ENCODE results near the gene SMIM5. TPM values are rescaled to one million over a fixed set of nuclear protein-coding genes. Genes with fewer than 3 reads are reported as not detected.
A peak's percentile ranks its signal among the peaks of the same experiment; 100 is the strongest.

The SMIM5 gene
- total RNA-seq, 1 donor from 2014 or later, result 2.2 TPM

DNA sequence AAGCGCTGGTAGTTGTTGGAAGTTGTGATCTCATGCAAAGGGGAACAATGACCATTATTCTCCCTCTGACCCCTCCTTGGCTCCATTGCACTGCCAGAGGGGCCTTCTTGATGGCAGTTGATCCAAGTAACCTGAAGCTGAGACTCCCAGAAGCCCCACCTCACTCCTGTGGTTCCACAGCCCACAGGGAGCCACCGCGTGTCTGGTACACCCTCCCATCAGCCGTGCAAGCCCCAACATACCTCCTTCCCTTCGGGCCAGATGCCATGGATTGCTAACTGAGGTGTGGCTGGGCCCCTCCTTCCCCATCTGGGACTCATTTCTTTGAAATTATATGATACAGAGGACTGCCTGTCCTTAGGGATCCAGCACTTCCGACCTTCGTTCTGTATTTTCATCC, 51.7 kb downstream of the SMIM5 start:
- Histone ChIP-seq H3K4me1 (peaks cover 70% of the 10 kb centered on the region), H3K36me3 (peaks cover 0 to 3% of the 10 kb centered on the region in 2 donors), H3K27me3 (no peaks in the 10 kb centered on the region), H3K9me3 (no peaks in the 10 kb centered on the region), H3K4me3 (no peak overlapping the region), H3K27ac (peak overlapping the region; percentile 72)
- intact Hi-C loops (cut with DNase I), result no loop called here
- DNase-seq (ENCODE audit: extremely low spot score in 2 of 2), result peak in 1 of 2 donors; percentile 90
- peak in 1 of 2 donors; percentile 15 for TF ChIP-seq POLR2AphosphoS5 (IDR thresholded peaks at IDR 0.05; ENCODE audit: insufficient read depth in 1 of 2, low read depth in 1 of 2)
- TF ChIP-seq, protein P1, sequence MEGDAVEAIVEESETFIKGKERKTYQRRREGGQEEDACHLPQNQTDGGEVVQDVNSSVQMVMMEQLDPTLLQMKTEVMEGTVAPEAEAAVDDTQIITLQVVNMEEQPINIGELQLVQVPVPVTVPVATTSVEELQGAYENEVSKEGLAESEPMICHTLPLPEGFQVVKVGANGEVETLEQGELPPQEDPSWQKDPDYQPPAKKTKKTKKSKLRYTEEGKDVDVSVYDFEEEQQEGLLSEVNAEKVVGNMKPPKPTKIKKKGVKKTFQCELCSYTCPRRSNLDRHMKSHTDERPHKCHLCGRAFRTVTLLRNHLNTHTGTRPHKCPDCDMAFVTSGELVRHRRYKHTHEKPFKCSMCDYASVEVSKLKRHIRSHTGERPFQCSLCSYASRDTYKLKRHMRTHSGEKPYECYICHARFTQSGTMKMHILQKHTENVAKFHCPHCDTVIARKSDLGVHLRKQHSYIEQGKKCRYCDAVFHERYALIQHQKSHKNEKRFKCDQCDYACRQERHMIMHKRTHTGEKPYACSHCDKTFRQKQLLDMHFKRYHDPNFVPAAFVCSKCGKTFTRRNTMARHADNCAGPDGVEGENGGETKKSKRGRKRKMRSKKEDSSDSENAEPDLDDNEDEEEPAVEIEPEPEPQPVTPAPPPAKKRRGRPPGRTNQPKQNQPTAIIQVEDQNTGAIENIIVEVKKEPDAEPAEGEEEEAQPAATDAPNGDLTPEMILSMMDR (IDR thresholded peaks at IDR 0.05), result no peak

- TF ChIP-seq, protein P1 (IDR thresholded peaks at IDR 0.05), result no peak
- intact Hi-C loops (cut with DNase I), result no loop called here
- DNase-seq (ENCODE audit: extremely low spot score in 2 of 2), result no peak
- Histone ChIP-seq H3K4me1 (peaks cover 76% of the 10 kb centered on the region), H3K4me3 (no peak overlapping the region), H3K27ac (peak overlapping the region; percentile 72), H3K9me3 (no peaks in the 10 kb centered on the region), H3K36me3 (no peaks in the 10 kb centered on the region), H3K27me3 (no peaks in the 10 kb centered on the region)
Observed at GRCh38 chr17:75685499-75685898, 52.3 kb downstream of the SMIM5 start.

DNA sequence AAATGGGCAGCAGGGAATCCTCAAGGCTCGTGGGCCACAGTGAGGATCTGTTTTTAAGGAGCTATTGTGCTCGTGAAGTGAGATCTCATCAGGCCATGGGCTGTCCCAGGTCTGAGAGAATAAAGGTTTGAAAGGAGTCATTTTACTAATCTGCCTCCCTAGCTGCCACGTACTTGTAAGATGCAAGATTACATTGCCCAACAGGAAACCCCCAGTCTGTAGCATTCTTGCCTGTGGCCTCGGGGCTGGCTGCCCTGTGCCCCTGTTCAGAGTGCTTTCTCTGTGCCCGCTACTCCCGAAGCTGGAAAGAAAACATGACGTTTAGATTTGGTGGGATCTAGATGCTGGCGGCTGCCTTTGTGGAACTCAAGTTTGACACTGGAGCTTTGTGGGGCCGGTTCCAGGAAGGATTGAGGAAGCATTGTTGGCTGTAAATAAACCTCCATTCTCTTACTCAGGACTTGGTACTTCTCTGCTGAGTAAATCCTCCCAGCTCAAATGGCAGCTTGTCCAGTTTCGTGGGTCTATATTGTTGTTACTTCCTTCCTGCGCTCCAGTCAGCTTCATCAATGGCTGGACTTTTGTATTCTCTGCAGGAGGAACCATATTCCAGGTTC, 55.1 kb downstream of the SMIM5 start:
- intact Hi-C loops (cut with DNase I), result no loop called here
- no peaks in the 10 kb centered on the region for H3K27me3 ChIP-seq
- no peaks in the 10 kb centered on the region for H3K36me3 ChIP-seq
- H3K9me3 ChIP-seq, result no peaks in the 10 kb centered on the region
- TF ChIP-seq, protein P1 (IDR thresholded peaks at IDR 0.05), result no peak
- TF ChIP-seq POLR2AphosphoS5 (IDR thresholded peaks at IDR 0.05; ENCODE audit: insufficient read depth in 1 of 2, low read depth in 1 of 2) (no peak), POLR2A (IDR thresholded peaks at IDR 0.05) (no peak)
- peak overlapping the region; percentile 72 for H3K27ac ChIP-seq
- peak overlapping the region in 1 of 2 donors; percentile 3 for H3K4me3 ChIP-seq
- H3K4me1 ChIP-seq, result peaks cover 98% of the 10 kb centered on the region
- DNase-seq (ENCODE audit: extremely low spot score in 2 of 2), result no peak

GRCh38 chr17:75689441-75689873, 56.2 kb downstream of the SMIM5 start:
- Histone ChIP-seq H3K27ac (peak overlapping the region; percentile 72), H3K9me3 (no peaks in the 10 kb centered on the region), H3K4me1 (peaks cover 98% of the 10 kb centered on the region), H3K27me3 (no peaks in the 10 kb centered on the region), H3K36me3 (no peaks in the 10 kb centered on the region), H3K4me3 (no peak overlapping the region)
- no peak for TF ChIP-seq POLR2A (IDR thresholded peaks at IDR 0.05)
- peak in 1 of 2 donors; percentile 33 for TF ChIP-seq POLR2AphosphoS5 (IDR thresholded peaks at IDR 0.05; ENCODE audit: insufficient read depth in 1 of 2, low read depth in 1 of 2)
- intact Hi-C loops (cut with DNase I), result no loop called here
- DNase-seq (ENCODE audit: extremely low spot score in 2 of 2), result peak in 1 of 2 donors; percentile 85

Other genes with a start within 250 kb of the SMIM5 start
- gene GRB2, start 227.8 kb upstream of the SMIM5 start, total RNA-seq, result 71.9 TPM
- 43.2 TPM for gene TMEM94, start 176.8 kb upstream of the SMIM5 start, total RNA-seq
- gene CASKIN2, start 117.9 kb upstream of the SMIM5 start, total RNA-seq, result 19.9 TPM
- 30.9 TPM for gene TSEN54, start 116.9 kb upstream of the SMIM5 start, total RNA-seq
- gene LLGL2, start 107.7 kb upstream of the SMIM5 start, total RNA-seq, result 44.9 TPM
- gene MYO15B, start 45.6 kb upstream of the SMIM5 start, total RNA-seq, result 160 TPM
- 44.0 TPM for gene RECQL5, start 33.7 kb downstream of the SMIM5 start, total RNA-seq
- gene SAP30BP, start 33.9 kb downstream of the SMIM5 start, total RNA-seq, result 79.1 TPM
- gene ITGB4, start 88.0 kb downstream of the SMIM5 start, total RNA-seq, result 169 TPM
- 18.4 TPM for gene GALK1, start 131.8 kb downstream of the SMIM5 start, total RNA-seq
- 35.1 TPM for gene UNK, start 151.4 kb downstream of the SMIM5 start, total RNA-seq
- gene UNC13D, start 211.0 kb downstream of the SMIM5 start, total RNA-seq, result 32.7 TPM
- 54.3 TPM for gene WBP2, start 221.9 kb downstream of the SMIM5 start, total RNA-seq
- 63.3 TPM for gene TRIM47, start 245.1 kb downstream of the SMIM5 start, total RNA-seq